MM.1S (cell line): ENCODE data around the gene ARID4A.

Experiments
- EZH2phosphoT487 ChIP-seq: fragments of 300-600 bp; sonication (generic); IDR thresholded peaks from 2 replicates; pipeline ENCODE4 v1.6.1; 2018; ENCODE audit warnings: antibody characterized with exemption, low read length
- TF ChIP-seq, protein P1 (sequence below): fragments of 300-600 bp; sonication (generic); IDR thresholded peaks from 2 replicates; pipeline ENCODE4 v1.5.1; 2016; ENCODE audit warnings: antibody characterized with exemption, low read length, mixed read lengths

DNA sequence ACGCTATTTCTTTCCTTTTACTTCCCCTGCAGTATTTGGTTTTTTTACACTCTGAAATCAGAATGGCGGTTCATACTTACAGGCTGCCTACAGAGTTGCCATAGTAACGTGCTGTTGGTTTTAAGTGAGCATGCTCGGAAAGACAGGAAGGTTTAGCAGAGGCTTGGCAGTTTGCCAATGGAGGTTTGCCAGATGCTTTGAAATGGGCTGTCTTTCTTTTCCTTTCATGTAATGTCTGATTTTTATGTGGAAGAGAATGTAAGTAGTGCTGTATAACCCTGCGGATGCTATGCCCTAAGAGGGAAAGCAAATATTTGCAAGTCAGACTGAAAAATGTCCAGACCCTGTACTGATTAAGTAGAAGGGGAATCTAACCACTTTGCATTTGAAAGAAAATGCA, 32.8 kb downstream of the ARID4A start:
- TF ChIP-seq, protein P1, sequence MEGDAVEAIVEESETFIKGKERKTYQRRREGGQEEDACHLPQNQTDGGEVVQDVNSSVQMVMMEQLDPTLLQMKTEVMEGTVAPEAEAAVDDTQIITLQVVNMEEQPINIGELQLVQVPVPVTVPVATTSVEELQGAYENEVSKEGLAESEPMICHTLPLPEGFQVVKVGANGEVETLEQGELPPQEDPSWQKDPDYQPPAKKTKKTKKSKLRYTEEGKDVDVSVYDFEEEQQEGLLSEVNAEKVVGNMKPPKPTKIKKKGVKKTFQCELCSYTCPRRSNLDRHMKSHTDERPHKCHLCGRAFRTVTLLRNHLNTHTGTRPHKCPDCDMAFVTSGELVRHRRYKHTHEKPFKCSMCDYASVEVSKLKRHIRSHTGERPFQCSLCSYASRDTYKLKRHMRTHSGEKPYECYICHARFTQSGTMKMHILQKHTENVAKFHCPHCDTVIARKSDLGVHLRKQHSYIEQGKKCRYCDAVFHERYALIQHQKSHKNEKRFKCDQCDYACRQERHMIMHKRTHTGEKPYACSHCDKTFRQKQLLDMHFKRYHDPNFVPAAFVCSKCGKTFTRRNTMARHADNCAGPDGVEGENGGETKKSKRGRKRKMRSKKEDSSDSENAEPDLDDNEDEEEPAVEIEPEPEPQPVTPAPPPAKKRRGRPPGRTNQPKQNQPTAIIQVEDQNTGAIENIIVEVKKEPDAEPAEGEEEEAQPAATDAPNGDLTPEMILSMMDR = no peak
- no peak for TF ChIP-seq EZH2phosphoT487
